Stomach (tissue), 4 donors: ENCODE results near the gene EN2.

Experiments
- POLR2AphosphoS5 ChIP-seq, 3 donors: sonication (generic); formaldehyde crosslinking; IDR thresholded peaks; one replicate each; pipeline ENCODE4 v1.6.1; 2016; ENCODE audit warnings: antibody characterized with exemption in 3 of 3
- TF ChIP-seq, protein P1 (sequence below), 7 experiments: fragments of 450-650 bp in 4 of 7; fragments of 200-600 bp in 3 of 7; sonication (generic) in 3 of 7; IDR thresholded peaks; one replicate each; pipeline ENCODE4 v1.5.1; 2016 to 2019; ENCODE audit warnings: antibody characterized with exemption in 7 of 7, control low read depth in 2 of 7, mild to moderate bottlenecking in 1 of 7

DNA sequence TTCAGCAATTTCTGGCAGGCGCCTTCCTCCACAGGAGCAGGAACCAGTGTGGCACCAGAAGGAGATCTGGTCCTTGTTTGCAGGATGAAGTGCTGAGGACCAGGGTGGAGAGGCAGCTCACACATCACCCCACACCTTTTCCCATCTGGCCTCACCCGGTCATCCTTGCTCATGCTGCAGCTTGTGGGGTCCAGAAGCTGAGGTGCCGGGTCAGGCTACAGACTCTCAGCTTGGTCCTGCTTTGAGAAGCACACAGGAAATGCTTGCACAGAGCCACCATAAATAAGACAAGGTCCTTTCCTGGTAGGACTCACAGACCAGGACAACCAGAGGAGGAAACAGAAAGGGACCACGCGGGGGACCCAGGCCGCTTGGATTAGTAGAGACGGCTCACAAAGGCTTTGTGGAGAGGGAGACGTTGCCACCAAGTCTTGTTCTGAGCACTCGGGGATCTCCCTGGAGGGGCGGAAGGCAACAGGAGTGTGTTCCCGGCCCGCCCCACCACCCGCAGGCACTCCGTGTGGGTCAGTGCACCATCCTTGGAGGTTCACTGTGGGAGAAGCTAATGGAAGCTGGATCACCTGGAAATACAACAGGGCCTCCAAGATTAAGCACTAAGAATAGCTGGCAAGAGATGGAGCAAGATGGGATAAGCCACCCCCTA lies 29.6 kb upstream of the EN2 start:
- TF ChIP-seq POLR2AphosphoS5 (IDR thresholded peaks at IDR 0.05), result no peak
- TF ChIP-seq, protein P1, sequence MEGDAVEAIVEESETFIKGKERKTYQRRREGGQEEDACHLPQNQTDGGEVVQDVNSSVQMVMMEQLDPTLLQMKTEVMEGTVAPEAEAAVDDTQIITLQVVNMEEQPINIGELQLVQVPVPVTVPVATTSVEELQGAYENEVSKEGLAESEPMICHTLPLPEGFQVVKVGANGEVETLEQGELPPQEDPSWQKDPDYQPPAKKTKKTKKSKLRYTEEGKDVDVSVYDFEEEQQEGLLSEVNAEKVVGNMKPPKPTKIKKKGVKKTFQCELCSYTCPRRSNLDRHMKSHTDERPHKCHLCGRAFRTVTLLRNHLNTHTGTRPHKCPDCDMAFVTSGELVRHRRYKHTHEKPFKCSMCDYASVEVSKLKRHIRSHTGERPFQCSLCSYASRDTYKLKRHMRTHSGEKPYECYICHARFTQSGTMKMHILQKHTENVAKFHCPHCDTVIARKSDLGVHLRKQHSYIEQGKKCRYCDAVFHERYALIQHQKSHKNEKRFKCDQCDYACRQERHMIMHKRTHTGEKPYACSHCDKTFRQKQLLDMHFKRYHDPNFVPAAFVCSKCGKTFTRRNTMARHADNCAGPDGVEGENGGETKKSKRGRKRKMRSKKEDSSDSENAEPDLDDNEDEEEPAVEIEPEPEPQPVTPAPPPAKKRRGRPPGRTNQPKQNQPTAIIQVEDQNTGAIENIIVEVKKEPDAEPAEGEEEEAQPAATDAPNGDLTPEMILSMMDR (IDR thresholded peaks at IDR 0.05), result no peak
